Epithelial cell of esophagus (primary cell): ENCODE data around the gene HTR2A.

Experiments used
- DNase-seq: peaks from one replicate; pipeline ENCODE4 v3.0.0; 2010; ENCODE audit warnings: low read depth
- H3K4me3 ChIP-seq: 2 replicates; pipeline ENCODE4 v1.5.1; 2011; ENCODE audit warnings: mild to moderate bottlenecking, low read length, control low read depth
- CTCF ChIP-seq: IDR thresholded peaks from 2 replicates; pipeline ENCODE4 v1.5.1; 2011; ENCODE audit warnings: low read depth, mild to moderate bottlenecking, low read length, control low read depth, inconsistent platforms; ENCODE audit not compliant: insufficient read depth; ENCODE audit errors: missing control alignments

HTR2A gene

GRCh38 chr13:46896341-46897137, at the start of gene HTR2A:
Gene HTR2A, minus strand, starts transcription at chr13:46897053. Its CDS starts 1,147 bp downstream, at chr13:46895906.
- DNase-seq, result peak; percentile 8
- no peak within 1 kb of the TSS for H3K4me3 ChIP-seq

GRCh38 chr13:46936525-46936924, 39.7 kb upstream of the HTR2A start:
- no peak for DNase-seq
- no peak for TF ChIP-seq CTCF
- H3K4me3 ChIP-seq, result no peak overlapping the region

More at GRCh38 chr13:46896341-46897137, at the start of gene HTR2A:
- no peak for TF ChIP-seq CTCF

GRCh38 chr13:46934749-46935148, 37.9 kb upstream of the HTR2A start:
- no peak for TF ChIP-seq CTCF
- no peak overlapping the region for H3K4me3 ChIP-seq
- peak; percentile 45 for DNase-seq

- no peak for DNase-seq
- TF ChIP-seq CTCF, result no peak
- H3K4me3 ChIP-seq, result no peak overlapping the region
These were observed 30.2 kb upstream of the HTR2A start for GRCh38 chr13:46926916-46927590.

- H3K4me3 ChIP-seq, result no peak overlapping the region
- TF ChIP-seq CTCF, result no peak
- no peak for DNase-seq
These were observed 28.6 kb upstream of the HTR2A start for GRCh38 chr13:46925486-46925885.

GRCh38 chr13:46914341-46914740, 17.5 kb upstream of the HTR2A start:
- H3K4me3 ChIP-seq, result no peak overlapping the region
- TF ChIP-seq CTCF, result no peak
- no peak for DNase-seq

- TF ChIP-seq CTCF, result no peak
- no peak overlapping the region for H3K4me3 ChIP-seq
- no peak for DNase-seq
These were observed 16.9 kb upstream of the HTR2A start for GRCh38 chr13:46913757-46914156.
